DND-41 (cell line): ENCODE measurements around the gene PLGRKT.
"Not testable (repeated sequence)": the region's sequence is repeated elsewhere in the genome, so short reads cannot be mapped to it uniquely, and the experiment has no call there.

Source experiments
- ATAC-seq: fragments of 200-7000 bp; cut with Tn5 transposase; 3 replicates; pipeline ENCODE4 v1.9.1; 2021; ENCODE audit warnings: low read depth; ENCODE audit not compliant: insufficient read depth
- DNase-seq: peaks from one replicate; pipeline ENCODE4 v3.0.0-alpha.2; 2020
- H2AFZ ChIP-seq: 2 replicates; pipeline ENCODE4 v1.6.0; 2012; ENCODE audit warnings: low read depth, low read length
- H3K27ac ChIP-seq: 2 replicates; pipeline ENCODE4 v1.5.1; 2012; ENCODE audit warnings: low read length, inconsistent platforms
- H3K27me3 ChIP-seq: fragments of 200-600 bp; sonication (generic); 2 replicates; pipeline ENCODE4 v1.6.0; 2012; ENCODE audit warnings: low read length, mild to moderate bottlenecking, inconsistent platforms; ENCODE audit not compliant: insufficient read depth, poor library complexity
- H3K36me3 ChIP-seq: 2 replicates; pipeline ENCODE4 v1.5.1; 2012; ENCODE audit warnings: low read length, inconsistent platforms; ENCODE audit not compliant: insufficient read depth
- H3K4me1 ChIP-seq: 2 replicates; pipeline ENCODE4 v1.5.1; 2012; ENCODE audit warnings: mild to moderate bottlenecking, low read length; ENCODE audit not compliant: insufficient read depth
- H3K4me2 ChIP-seq: 2 replicates; pipeline ENCODE4 v1.6.0; 2012; ENCODE audit warnings: mild to moderate bottlenecking, moderate library complexity, low read length, inconsistent platforms; ENCODE audit not compliant: insufficient read depth
- H3K4me3 ChIP-seq, 2 experiments: fragments of 200-600 bp in 1 of 2; shearing (Covaris generic) in 1 of 2; 2 replicates each; pipeline ENCODE4 v1.5.1; 2012 to 2016; ENCODE audit warnings: inconsistent platforms in 2 of 2, low read length in 2 of 2, mild to moderate bottlenecking in 2 of 2, low read depth in 1 of 2, moderate library complexity in 1 of 2
- H3K79me2 ChIP-seq: 2 replicates; pipeline ENCODE4 v1.6.0; 2012; ENCODE audit warnings: low read length, inconsistent platforms; ENCODE audit not compliant: insufficient read depth
- H3K9ac ChIP-seq: 2 replicates; pipeline ENCODE4 v1.6.0; 2012; ENCODE audit warnings: low read depth, mild to moderate bottlenecking, inconsistent platforms, low read length, moderate library complexity
- H3K9me3 ChIP-seq: 2 replicates; pipeline ENCODE4 v1.5.1; 2012; ENCODE audit warnings: low read length, moderate library complexity, mild to moderate bottlenecking, inconsistent platforms; ENCODE audit not compliant: insufficient read depth, severe bottlenecking
- H4K20me1 ChIP-seq: 2 replicates; pipeline ENCODE4 v1.6.0; 2012; ENCODE audit warnings: low read length; ENCODE audit not compliant: insufficient read depth
- CTCF ChIP-seq: IDR thresholded peaks from 2 replicates; pipeline ENCODE4 v1.5.1; 2012; ENCODE audit warnings: borderline replicate concordance, low read length, moderate library complexity, mild to moderate bottlenecking; ENCODE audit not compliant: poor library complexity, severe bottlenecking; ENCODE audit errors: extremely low read depth
- EZH2 ChIP-seq: IDR thresholded peaks from 3 replicates; pipeline ENCODE4 v1.6.1; 2012; ENCODE audit warnings: borderline replicate concordance, low read depth, mild to moderate bottlenecking, moderate library complexity, low read length, inconsistent platforms; ENCODE audit not compliant: severe bottlenecking

Gene PLGRKT

GRCh38 chr9:5447337-5447736, 9.6 kb upstream of the PLGRKT start:
- Histone ChIP-seq H2AFZ (no peak overlapping the region), H3K4me1 (peaks cover 24% of the 10 kb centered on the region), H3K4me2 (no peak overlapping the region), H3K27ac (no peak overlapping the region), H3K9ac (no peak overlapping the region), H3K4me3 (no peak overlapping the region), H3K79me2 (no peaks in the 10 kb centered on the region), H3K36me3 (no peaks in the 10 kb centered on the region), H4K20me1 (no peaks in the 10 kb centered on the region), H3K9me3 (no peaks in the 10 kb centered on the region), H3K27me3 (no peaks in the 10 kb centered on the region)
- ATAC-seq: no peak
- no peak for DNase-seq
- no peak for TF ChIP-seq CTCF
- no peak for TF ChIP-seq EZH2

GRCh38 chr9:5446451-5447236, 8.9 kb upstream of the PLGRKT start:
- Histone ChIP-seq H4K20me1 (no peaks in the 10 kb centered on the region), H3K4me2 (no peak overlapping the region), H3K9ac (no peak overlapping the region), H3K79me2 (no peaks in the 10 kb centered on the region), H3K4me3 (no peak overlapping the region), H3K9me3 (no peaks in the 10 kb centered on the region), H3K27ac (no peak overlapping the region), H3K36me3 (no peaks in the 10 kb centered on the region), H2AFZ (no peak overlapping the region), H3K4me1 (peaks cover 22% of the 10 kb centered on the region), H3K27me3 (no peaks in the 10 kb centered on the region)
- no peak for TF ChIP-seq CTCF
- TF ChIP-seq EZH2: no peak
- DNase-seq (no peak), ATAC-seq (no peak)

DNA sequence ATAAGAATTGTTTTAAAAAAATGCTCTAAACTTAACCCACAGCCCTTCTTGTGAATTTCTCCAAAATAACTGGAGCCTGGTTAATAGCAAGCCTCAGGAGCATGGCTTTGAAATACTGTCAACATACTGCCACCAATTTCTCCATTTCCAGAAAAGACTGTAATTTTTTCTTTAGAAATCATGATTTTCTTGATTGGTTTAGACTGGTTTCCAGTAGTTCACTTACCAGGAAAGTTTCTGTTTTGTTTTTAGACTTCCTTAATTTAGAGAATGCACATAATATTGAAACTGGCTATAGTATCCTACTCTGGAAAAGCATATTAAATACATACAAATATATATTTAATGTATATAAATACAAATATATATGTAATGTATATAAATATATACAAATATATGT, 8.2 kb upstream of the PLGRKT start:
- no peak overlapping the region for H3K4me3 ChIP-seq
- peaks cover 14% of the 10 kb centered on the region for H3K4me1 ChIP-seq
- H2AFZ ChIP-seq: no peak overlapping the region
- no peak overlapping the region for H3K9ac ChIP-seq
- no peak for TF ChIP-seq CTCF
- TF ChIP-seq EZH2: no peak
- H4K20me1 ChIP-seq: no peaks in the 10 kb centered on the region
- ATAC-seq: no peak
- H3K36me3 ChIP-seq: no peaks in the 10 kb centered on the region
- no peaks in the 10 kb centered on the region for H3K27me3 ChIP-seq
- H3K4me2 ChIP-seq: no peak overlapping the region
- H3K79me2 ChIP-seq: no peaks in the 10 kb centered on the region
- DNase-seq: no peak
- H3K9me3 ChIP-seq: no peaks in the 10 kb centered on the region
- H3K27ac ChIP-seq: no peak overlapping the region

GRCh38 chr9:5445096-5445495, 7.4 kb upstream of the PLGRKT start:
- H3K27ac ChIP-seq, H4K20me1 ChIP-seq, DNase-seq, H3K79me2 ChIP-seq, H2AFZ ChIP-seq, H3K9ac ChIP-seq, H3K36me3 ChIP-seq, H3K9me3 ChIP-seq, H3K4me2 ChIP-seq, H3K4me3 ChIP-seq, H3K4me1 ChIP-seq, ATAC-seq, H3K27me3 ChIP-seq: not testable (repeated sequence)
